Purkinje cell (primary cell): ENCODE results near the gene TRAPPC4. TPM values are rescaled to one million over a fixed set of nuclear protein-coding genes. Genes with fewer than 3 reads are reported as not detected.

Source experiments
- polyA plus RNA-seq: library from polyadenylated mRNA; unstranded; fragments of >200 nt; fragmentation: Nextera tagmentation; gene quantifications from 2 replicates; pipeline ENCODE4 v1.2.1, GENCODE V29; 2014

Gene TRAPPC4
- 157 and 230 TPM in 2 replicates for polyA plus RNA-seq

GRCh38 chr11:119018074-119018938 lies at the start of gene TRAPPC4, which contains the start of gene RPS25:
Gene TRAPPC4, plus strand, starts transcription at chr11:119018766. Its CDS starts 30 bp downstream, at chr11:119018796.
Gene RPS25, minus strand, starts transcription at chr11:119018343. Its CDS starts 59 bp downstream, at chr11:119018284.

GRCh38 chr11:118971646-118972045 lies 46.9 kb upstream of the TRAPPC4 start, which contains the start of gene FOXR1:
Gene FOXR1, plus strand, starts transcription at chr11:118971761. Its CDS starts 171 bp downstream, at chr11:118971932.

GRCh38 chr11:118997627-118998387 lies 20.8 kb upstream of the TRAPPC4 start, which contains the start of gene CENATAC:
Gene CENATAC, plus strand, starts transcription at chr11:118998138. Its CDS starts 60 bp downstream, at chr11:118998198.

GRCh38 chr11:119030329-119031047 lies 11.9 kb downstream of the TRAPPC4 start, which contains the start of gene SLC37A4:
Gene SLC37A4, minus strand, starts transcription at chr11:119030877.

GRCh38 chr11:119057000-119057769 lies 38.6 kb downstream of the TRAPPC4 start, which contains the start of gene HYOU1:
Gene HYOU1, minus strand, starts transcription at chr11:119057205. Its CDS starts 1,045 bp downstream, at chr11:119056160.

GRCh38 chr11:119067371-119068222 lies 49.0 kb downstream of the TRAPPC4 start, which contains the start of gene VPS11:
Gene VPS11, plus strand, starts transcription at chr11:119067818. Its CDS starts 6 bp downstream, at chr11:119067824.

Other genes starting within 250 kb of the TRAPPC4 start
- 33.4 and 44.8 TPM in 2 replicates for gene DDX6, start 227.6 kb upstream of the TRAPPC4 start, polyA plus RNA-seq
- gene CXCR5, start 134.9 kb upstream of the TRAPPC4 start, polyA plus RNA-seq, result 0.42 TPM in 1 of 2 replicates, not detected in the other
- gene BCL9L, start 92.8 kb upstream of the TRAPPC4 start, polyA plus RNA-seq, result 0.06 TPM in 1 of 2 replicates, not detected in the other
- not detected in 2 replicates for gene UPK2, start 62.5 kb upstream of the TRAPPC4 start, polyA plus RNA-seq
- not detected in 2 replicates for gene FOXR1, start 47.0 kb upstream of the TRAPPC4 start, polyA plus RNA-seq
- 12.6 and 14.6 TPM in 2 replicates for gene CENATAC, start 20.6 kb upstream of the TRAPPC4 start, polyA plus RNA-seq
- gene RPS25, start 423 bp upstream of the TRAPPC4 start, polyA plus RNA-seq, result 686 and 722 TPM in 2 replicates
- gene SLC37A4, start 12.1 kb downstream of the TRAPPC4 start, polyA plus RNA-seq, result 0.53 and 3.8 TPM in 2 replicates
- 25.1 and 35.7 TPM in 2 replicates for gene HYOU1, start 38.4 kb downstream of the TRAPPC4 start, polyA plus RNA-seq
- gene VPS11, start 49.1 kb downstream of the TRAPPC4 start, polyA plus RNA-seq, result 70.8 and 72.3 TPM in 2 replicates
- gene HMBS, start 66.1 kb downstream of the TRAPPC4 start, polyA plus RNA-seq, result 7.6 and 8.5 TPM in 2 replicates
- 40.2 and 51.7 TPM in 2 replicates for gene DPAGT1, start 83.1 kb downstream of the TRAPPC4 start, polyA plus RNA-seq
- 3.4 and 5.0 TPM in 2 replicates for gene C2CD2L, start 88.6 kb downstream of the TRAPPC4 start, polyA plus RNA-seq
- 4.5 and 4.8 TPM in 2 replicates for gene HINFP, start 102.8 kb downstream of the TRAPPC4 start, polyA plus RNA-seq
- gene ABCG4, start 130.3 kb downstream of the TRAPPC4 start, polyA plus RNA-seq, result 5.4 and 5.6 TPM in 2 replicates
- 0.23 TPM in 1 of 2 replicates, not detected in the other for gene NLRX1, start 150.0 kb downstream of the TRAPPC4 start, polyA plus RNA-seq
- gene NHERF4, start 166.7 kb downstream of the TRAPPC4 start, polyA plus RNA-seq, result not detected in 2 replicates
- gene CBL, start 187.6 kb downstream of the TRAPPC4 start, polyA plus RNA-seq, result 10.4 and 17.6 TPM in 2 replicates